Activated B cell treated with CpG ODN at 0.5 μM for 24 hours (primary cell): ENCODE results near the gene C9orf43. TPM values are rescaled to one million over a fixed set of nuclear protein-coding genes. Genes with fewer than 3 reads are reported as not detected.
"Not testable (repeated sequence)": the region's sequence is repeated elsewhere in the genome, so short reads cannot be mapped to it uniquely, and the experiment has no call there.

ENCODE experiments used
- ATAC-seq: fragments of 200-7000 bp; cut with Tn5 transposase; one replicate; pipeline ENCODE4 v1.10.0; 2021; ENCODE audit warnings: low read depth, mild to moderate bottlenecking, moderate library complexity
- CTCF ChIA-PET: fragments of 350-600 bp; sonication (Branson Sonifier 250); formaldehyde crosslinking; loops from one replicate; lab custom pipeline; 2021; ENCODE audit warnings: antibody characterized with exemption; lab: Charles Lee
- POLR2A ChIA-PET: fragments of 350-600 bp; sonication (Branson Sonifier 250); formaldehyde crosslinking; loops from one replicate; lab custom pipeline; 2021; ENCODE audit warnings: antibody characterized with exemption; lab: Charles Lee
- DNase-seq: peaks from one replicate; pipeline ENCODE4 v3.0.0; 2022
- H3K27ac Mint-ChIP-seq: one replicate; pipeline ENCODE4 v1.8.0; 2020; ENCODE audit warnings: mixed read lengths
- H3K27me3 Mint-ChIP-seq: one replicate; pipeline ENCODE4 v1.8.0; 2021; ENCODE audit warnings: mixed read lengths
- H3K36me3 Mint-ChIP-seq: one replicate; pipeline ENCODE4 v1.8.0; 2021; ENCODE audit warnings: low read depth, mixed read lengths
- H3K4me1 Mint-ChIP-seq: one replicate; pipeline ENCODE4 v1.8.0; 2021; ENCODE audit warnings: mixed read lengths
- H3K4me3 Mint-ChIP-seq: one replicate; pipeline ENCODE4 v1.8.0; 2020; ENCODE audit warnings: mild to moderate bottlenecking, mixed read lengths
- H3K9me3 Mint-ChIP-seq: one replicate; pipeline ENCODE4 v1.8.0; 2020; ENCODE audit warnings: mixed read lengths
- CTCF ChIP-seq: fragments of 200-600 bp; IDR thresholded peaks from one replicate; pipeline ENCODE4 v1.8.0; 2022; ENCODE audit warnings: antibody characterized with exemption, mild to moderate bottlenecking
- intact Hi-C: fragments of 100-400 bp; cut with micrococcal nuclease; formaldehyde crosslinking; loops from one replicate; pipeline ENCODE4 v1.15.1; 2024
- total RNA-seq: library from RNA; stranded (reverse); gene quantifications from 2 replicates; pipeline ENCODE4 v1.2.3, GENCODE V29; 2022

The C9orf43 gene
- total RNA-seq, 1 donor from 2014 or later, result 1.2 TPM

GRCh38 chr9:113401027-113401792, 9.3 kb upstream of the C9orf43 start, which contains the start of gene ALAD:
ALAD (minus strand) TSS chr9:113401284; CDS start chr9:113393559, 7,725 bp downstream.
- no peak for TF ChIP-seq CTCF
- Mint-ChIP-seq H3K4me1 (peaks cover 17% of the 10 kb centered on the region), H3K9me3 (no peaks in the 10 kb centered on the region), H3K4me3 (peak within 1 kb of the TSS; percentile 96), H3K36me3 (peaks cover 2% of the 10 kb centered on the region), H3K27ac (peak within 1 kb of the TSS; percentile 87), H3K27me3 (no peaks in the 10 kb centered on the region)
- POLR2A ChIA-PET, result interaction anchor here (0.6 to 3.1 kb wide), 13 partner anchors 9 to 252 kb away, joined by 3 to 61 read pairs (median 6); partner anchors contain the start of genes C9orf43, CDC26, HDHD3 and POLE3
- ATAC-seq (peak; percentile 99), DNase-seq (peak; percentile 99)
- intact Hi-C loops, result loop anchor here (1.0 to 10.0 kb wide), 11 partner anchors 9 to 257 kb away; partner anchors contain the start of genes C9orf43, FKBP15, POLE3 and SLC31A1
- CTCF ChIA-PET, result interaction anchor here (0.5 to 3.9 kb wide), 18 partner anchors 9 to 257 kb away, joined by 3 to 32 read pairs (median 4); partner anchors contain the start of genes C9orf43, CDC26, HDHD3 and POLE3

- Mint-ChIP-seq H3K4me3 (no peak overlapping the region), H3K27ac (no peak overlapping the region), H3K4me1 (peaks cover 29% of the 10 kb centered on the region), H3K27me3 (no peaks in the 10 kb centered on the region), H3K9me3 (no peaks in the 10 kb centered on the region), H3K36me3 (peaks cover 20% of the 10 kb centered on the region)
- ATAC-seq, result no peak
- intact Hi-C loops, result loop anchor here (10.0 kb wide), 1 partner anchor 249 kb away; the partner anchor contains the start of gene SLC31A2
- DNase-seq, result no peak
- no peak for TF ChIP-seq CTCF
- ChIA-PET CTCF (interaction anchor here (1.7 to 3.9 kb wide), 3 partner anchors 188 to 254 kb away, joined by 7 to 19 read pairs (median 11); no protein-coding TSS in a partner anchor), POLR2A (no interaction called here)
These were observed 6.9 kb upstream of the C9orf43 start for GRCh38 chr9:113403646-113404045.

GRCh38 chr9:113406353-113406752, 4.2 kb upstream of the C9orf43 start:
- CTCF ChIA-PET, result interaction anchor here (0.9 to 2.8 kb wide), 6 partner anchors 13 to 252 kb away, joined by 3 to 15 read pairs (median 5); partner anchors contain the start of genes CDC26 and PRPF4
- intact Hi-C loops, result loop anchor here (10.0 kb wide), 1 partner anchor 252 kb away; the partner anchor contains the start of gene SLC31A2
- H3K27ac Mint-ChIP-seq, result peak overlapping the region; percentile 68
- H3K27me3 Mint-ChIP-seq, H3K4me3 Mint-ChIP-seq, ATAC-seq, DNase-seq, H3K9me3 Mint-ChIP-seq, POLR2A ChIA-PET: not testable (repeated sequence)
- H3K4me1 Mint-ChIP-seq, result peaks cover 33% of the 10 kb centered on the region
- peaks cover 40% of the 10 kb centered on the region for H3K36me3 Mint-ChIP-seq

GRCh38 chr9:113406873-113407511, 3.6 kb upstream of the C9orf43 start:
- Mint-ChIP-seq H3K4me3 (peak overlapping the region; percentile 65), H3K36me3 (peaks cover 40% of the 10 kb centered on the region), H3K4me1 (peaks cover 31% of the 10 kb centered on the region), H3K27ac (peak overlapping the region; percentile 68)
- intact Hi-C loops, result loop anchor here (1.0 to 10.0 kb wide), 3 partner anchors 98 to 252 kb away; partner anchors contain the start of gene SLC31A2
- ChIA-PET CTCF (interaction anchor here (0.9 to 2.8 kb wide), 7 partner anchors 14 to 251 kb away, joined by 3 to 15 read pairs (median 5); partner anchors contain the start of genes CDC26 and PRPF4), POLR2A (interaction anchor here (1.0 kb wide), 1 partner anchor 175 kb away, joined by 3 read pairs; no protein-coding TSS in a partner anchor)
- not testable (repeated sequence) for DNase-seq, H3K9me3 Mint-ChIP-seq, ATAC-seq, H3K27me3 Mint-ChIP-seq

- Mint-ChIP-seq H3K4me1 (peaks cover 31% of the 10 kb centered on the region), H3K9me3 (no peaks in the 10 kb centered on the region), H3K4me3 (peak overlapping the region; percentile 98), H3K27me3 (no peaks in the 10 kb centered on the region), H3K36me3 (peaks cover 40% of the 10 kb centered on the region), H3K27ac (peak overlapping the region; percentile 99)
- TF ChIP-seq CTCF, result no peak
- ChIA-PET CTCF (interaction anchor here (0.6 to 2.0 kb wide), 7 partner anchors 8 to 249 kb away, joined by 3 to 16 read pairs (median 4); partner anchors contain the start of gene ALAD), POLR2A (interaction anchor here (0.8 to 3.2 kb wide), 15 partner anchors 9 to 1778 kb away, joined by 3 to 83 read pairs (median 4); partner anchors contain the start of genes ALAD, CDC26, DNAJC25 and FKBP15)
- ATAC-seq (no peak), DNase-seq (no peak)
- intact Hi-C loops, result loop anchor here (10.0 kb wide), 1 partner anchor 255 kb away; the partner anchor contains the start of gene SLC31A2
These were observed 1.1 kb upstream of the C9orf43 start for GRCh38 chr9:113409481-113409880.
